ENCODE measurements around the gene SCLY. TPM values are rescaled to one million over a fixed set of nuclear protein-coding genes. Genes with fewer than 3 reads are reported as not detected.
A peak's percentile ranks its signal among the peaks of the same experiment; 100 is the strongest.

The SCLY gene
- total and polyA plus RNA-seq, 2 of the 13 experiments (the other 11 are each of a cell fraction or from before 2014, with no cell fraction given), result 27.9 to 38.6 TPM

DNA sequence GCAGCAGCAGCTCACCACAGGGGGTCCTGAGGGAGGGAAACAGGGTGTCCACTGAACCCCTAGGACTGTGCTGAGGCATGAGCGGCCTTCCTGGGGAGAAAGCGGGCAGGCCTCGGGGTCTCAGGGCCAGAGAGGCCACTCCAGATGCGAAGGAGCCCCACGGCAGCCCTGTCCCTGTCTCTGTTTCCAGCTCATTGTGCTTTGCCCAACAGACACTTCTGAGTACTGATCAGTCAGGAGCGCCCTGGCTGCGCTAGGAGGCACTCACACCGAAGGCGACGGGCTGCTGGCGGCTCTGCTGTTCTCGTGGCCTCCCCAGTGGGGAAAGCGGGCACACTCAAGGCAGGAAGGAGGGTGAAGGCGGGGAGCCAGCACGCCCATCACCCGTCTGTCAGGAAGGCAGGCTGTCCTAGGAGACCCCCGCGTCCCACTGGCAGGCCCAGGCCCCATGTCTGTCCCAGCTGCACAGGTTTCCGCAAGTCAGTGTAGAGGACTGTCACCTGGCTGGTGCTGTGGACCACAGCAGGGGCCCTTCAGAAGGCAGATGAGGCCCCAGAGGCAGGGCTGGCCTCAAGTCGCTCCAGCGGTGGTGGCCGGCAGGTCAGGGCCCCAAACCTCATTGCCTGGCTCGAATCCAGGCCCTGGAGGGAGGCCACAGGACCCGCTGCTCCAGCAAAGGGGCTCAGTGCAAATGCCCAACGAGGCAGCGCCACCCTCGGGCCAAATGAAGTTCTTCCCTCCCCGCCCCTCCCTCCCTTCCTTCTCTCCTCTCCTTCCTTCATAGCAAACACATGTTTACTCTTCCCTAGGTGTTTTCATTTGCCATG is 46.1 kb downstream of the SCLY start (continued):
- TF ChIP-seq CBX5 (CRISPR knock-in tag; IDR thresholded peaks at IDR 0.05; ENCODE audit: borderline replicate concordance) (0 out of 2 replicates have a peak, but pooled peaks have one; percentile 7), IRF9 (CRISPR knock-in tag; IDR thresholded peaks at IDR 0.05; ENCODE audit: borderline replicate concordance) (no peak), MEF2D (CRISPR knock-in tag; IDR thresholded peaks at IDR 0.05) (0 out of 2 replicates have a peak, but pooled peaks have one; percentile 4), ZNF143 (CRISPR knock-in tag; IDR thresholded peaks at IDR 0.05) (no peak), ZNF335 (CRISPR knock-in tag; IDR thresholded peaks at IDR 0.05) (no peak), MEIS2 (CRISPR knock-in tag; IDR thresholded peaks at IDR 0.05) (0 out of 2 replicates have a peak, but pooled peaks have one; percentile 5), ZBTB10 (CRISPR knock-in tag; IDR thresholded peaks at IDR 0.05; ENCODE audit: borderline replicate concordance) (no peak), SNAI1 (CRISPR knock-in tag; IDR thresholded peaks at IDR 0.05; ENCODE audit: borderline replicate concordance) (no peak), NCOA5 (CRISPR knock-in tag; IDR thresholded peaks at IDR 0.05) (no peak), HCFC1 (IDR thresholded peaks at IDR 0.05; ENCODE audit: low read depth, low read length) (no peak), ZNF761 (CRISPR knock-in tag; conservative IDR thresholded peaks at IDR 0.05) (no peak), SSRP1 (CRISPR knock-in tag; IDR thresholded peaks at IDR 0.05) (no peak), IRF2 (CRISPR knock-in tag; IDR thresholded peaks at IDR 0.05) (no peak), HNF1B (CRISPR knock-in tag; IDR thresholded peaks at IDR 0.05) (no peak), DNMT3B (CRISPR knock-in tag; conservative IDR thresholded peaks at IDR 0.05) (no peak), ZNF263 (CRISPR knock-in tag; IDR thresholded peaks at IDR 0.05) (no peak), ZFY (CRISPR knock-in tag; IDR thresholded peaks at IDR 0.05) (peak; percentile 45; the same call in 1 of the 2 replicates), ESRRA (CRISPR knock-in tag; IDR thresholded peaks at IDR 0.05; ENCODE audit: low read depth) (no peak; the same call in 1 of the 2 replicates), ZNF232 (CRISPR knock-in tag; IDR thresholded peaks at IDR 0.05; ENCODE audit: borderline replicate concordance) (no peak), ZSCAN29 (CRISPR knock-in tag; conservative IDR thresholded peaks at IDR 0.05) (no peak)
- TF ChIP-seq, protein P1, sequence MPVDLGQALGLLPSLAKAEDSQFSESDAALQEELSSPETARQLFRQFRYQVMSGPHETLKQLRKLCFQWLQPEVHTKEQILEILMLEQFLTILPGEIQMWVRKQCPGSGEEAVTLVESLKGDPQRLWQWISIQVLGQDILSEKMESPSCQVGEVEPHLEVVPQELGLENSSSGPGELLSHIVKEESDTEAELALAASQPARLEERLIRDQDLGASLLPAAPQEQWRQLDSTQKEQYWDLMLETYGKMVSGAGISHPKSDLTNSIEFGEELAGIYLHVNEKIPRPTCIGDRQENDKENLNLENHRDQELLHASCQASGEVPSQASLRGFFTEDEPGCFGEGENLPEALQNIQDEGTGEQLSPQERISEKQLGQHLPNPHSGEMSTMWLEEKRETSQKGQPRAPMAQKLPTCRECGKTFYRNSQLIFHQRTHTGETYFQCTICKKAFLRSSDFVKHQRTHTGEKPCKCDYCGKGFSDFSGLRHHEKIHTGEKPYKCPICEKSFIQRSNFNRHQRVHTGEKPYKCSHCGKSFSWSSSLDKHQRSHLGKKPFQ (CRISPR knock-in tag; IDR thresholded peaks at IDR 0.05; ENCODE audit: insufficient replicate concordance), result no peak
- TF ChIP-seq, protein P2, sequence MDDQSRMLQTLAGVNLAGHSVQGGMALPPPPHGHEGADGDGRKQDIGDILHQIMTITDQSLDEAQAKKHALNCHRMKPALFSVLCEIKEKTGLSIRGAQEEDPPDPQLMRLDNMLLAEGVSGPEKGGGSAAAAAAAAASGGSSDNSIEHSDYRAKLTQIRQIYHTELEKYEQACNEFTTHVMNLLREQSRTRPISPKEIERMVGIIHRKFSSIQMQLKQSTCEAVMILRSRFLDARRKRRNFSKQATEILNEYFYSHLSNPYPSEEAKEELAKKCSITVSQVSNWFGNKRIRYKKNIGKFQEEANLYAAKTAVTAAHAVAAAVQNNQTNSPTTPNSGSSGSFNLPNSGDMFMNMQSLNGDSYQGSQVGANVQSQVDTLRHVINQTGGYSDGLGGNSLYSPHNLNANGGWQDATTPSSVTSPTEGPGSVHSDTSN (CRISPR knock-in tag; IDR thresholded peaks at IDR 0.05; ENCODE audit: borderline replicate concordance), result no peak
